Astrocyte (in vitro differentiated cells and primary cell): Measurements from ENCODE around the gene PRKCE.

ENCODE experiments used
- EZH2 ChIP-seq: IDR thresholded peaks from 2 replicates; pipeline ENCODE4 v1.6.1; 2012; ENCODE audit warnings: mild to moderate bottlenecking, low read length, inconsistent platforms; ENCODE audit not compliant: insufficient read depth
- TF ChIP-seq, protein P1 (sequence below): IDR thresholded peaks from 2 replicates; pipeline ENCODE4 v1.5.1; 2011; ENCODE audit warnings: low read depth, mild to moderate bottlenecking, inconsistent platforms, low read length, moderate library complexity; ENCODE audit not compliant: insufficient read depth

DNA sequence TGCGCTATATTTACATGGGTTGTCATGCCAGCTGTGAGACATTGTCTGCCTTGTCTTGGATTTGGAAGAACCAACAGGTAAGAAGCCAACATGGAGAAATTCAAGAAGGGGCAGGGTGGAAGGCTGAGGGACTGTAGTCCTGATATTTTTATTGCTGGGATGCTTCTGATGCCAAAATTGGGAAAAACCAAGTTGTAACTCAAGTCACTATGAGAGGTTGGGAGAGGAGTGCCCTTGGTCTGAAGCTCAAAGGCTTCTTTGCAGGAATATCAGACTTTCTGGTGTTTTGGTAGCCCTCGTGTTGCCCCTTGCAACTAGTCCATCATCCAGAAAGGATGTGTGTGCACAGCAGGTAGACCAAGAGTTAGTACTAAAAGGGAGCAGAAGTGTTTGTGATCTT lies 351.5 kb downstream of the PRKCE start:
- TF ChIP-seq, protein P1, sequence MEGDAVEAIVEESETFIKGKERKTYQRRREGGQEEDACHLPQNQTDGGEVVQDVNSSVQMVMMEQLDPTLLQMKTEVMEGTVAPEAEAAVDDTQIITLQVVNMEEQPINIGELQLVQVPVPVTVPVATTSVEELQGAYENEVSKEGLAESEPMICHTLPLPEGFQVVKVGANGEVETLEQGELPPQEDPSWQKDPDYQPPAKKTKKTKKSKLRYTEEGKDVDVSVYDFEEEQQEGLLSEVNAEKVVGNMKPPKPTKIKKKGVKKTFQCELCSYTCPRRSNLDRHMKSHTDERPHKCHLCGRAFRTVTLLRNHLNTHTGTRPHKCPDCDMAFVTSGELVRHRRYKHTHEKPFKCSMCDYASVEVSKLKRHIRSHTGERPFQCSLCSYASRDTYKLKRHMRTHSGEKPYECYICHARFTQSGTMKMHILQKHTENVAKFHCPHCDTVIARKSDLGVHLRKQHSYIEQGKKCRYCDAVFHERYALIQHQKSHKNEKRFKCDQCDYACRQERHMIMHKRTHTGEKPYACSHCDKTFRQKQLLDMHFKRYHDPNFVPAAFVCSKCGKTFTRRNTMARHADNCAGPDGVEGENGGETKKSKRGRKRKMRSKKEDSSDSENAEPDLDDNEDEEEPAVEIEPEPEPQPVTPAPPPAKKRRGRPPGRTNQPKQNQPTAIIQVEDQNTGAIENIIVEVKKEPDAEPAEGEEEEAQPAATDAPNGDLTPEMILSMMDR, result no peak
- no peak for TF ChIP-seq EZH2
